ENCODE results near the gene CLIC5.

GRCh38 chr6:45838996-45839395 lies 176.7 kb downstream of the CLIC5 start:
- no peak for TF ChIP-seq CTCF (IDR thresholded peaks at IDR 0.05)
- no peak for TF ChIP-seq POLR2A (IDR thresholded peaks at IDR 0.05)

Measured in testis (tissue), 2 donors.